ENCODE measurements around the gene IL36RN. TPM values are rescaled to one million over a fixed set of nuclear protein-coding genes. Genes with fewer than 3 reads are reported as not detected.

IL36RN gene
- polyA plus RNA-seq, 3 donors, result 0.01 TPM; not detected in 2

DNA sequence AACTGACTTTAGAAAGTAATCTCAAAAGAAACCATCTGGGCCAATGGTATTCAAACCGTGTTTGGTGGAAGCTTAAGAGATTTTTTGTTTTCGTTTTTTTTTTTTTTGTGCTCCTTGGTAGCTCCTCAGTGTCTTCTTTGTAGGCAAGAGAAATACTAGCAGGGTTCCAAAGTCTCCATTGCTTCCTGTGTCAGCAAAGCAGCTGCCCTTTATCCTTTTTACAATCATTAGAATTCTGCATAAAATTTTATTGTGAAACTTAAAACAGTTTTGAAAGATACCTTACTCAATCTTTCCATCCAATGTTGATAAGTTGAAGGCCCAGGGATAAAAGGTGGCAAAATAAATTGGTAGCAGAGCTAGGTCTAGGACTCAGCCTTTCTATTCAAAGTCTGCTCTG lies 9.3 kb downstream of the IL36RN start:
- 68 to 80% (median 76%) methylated on average over 2 of the region's 2 CpGs for WGBS, 3 donors
- no peak overlapping the region for H3K27ac ChIP-seq (ENCODE audit: low read depth, low read length)

DNA sequence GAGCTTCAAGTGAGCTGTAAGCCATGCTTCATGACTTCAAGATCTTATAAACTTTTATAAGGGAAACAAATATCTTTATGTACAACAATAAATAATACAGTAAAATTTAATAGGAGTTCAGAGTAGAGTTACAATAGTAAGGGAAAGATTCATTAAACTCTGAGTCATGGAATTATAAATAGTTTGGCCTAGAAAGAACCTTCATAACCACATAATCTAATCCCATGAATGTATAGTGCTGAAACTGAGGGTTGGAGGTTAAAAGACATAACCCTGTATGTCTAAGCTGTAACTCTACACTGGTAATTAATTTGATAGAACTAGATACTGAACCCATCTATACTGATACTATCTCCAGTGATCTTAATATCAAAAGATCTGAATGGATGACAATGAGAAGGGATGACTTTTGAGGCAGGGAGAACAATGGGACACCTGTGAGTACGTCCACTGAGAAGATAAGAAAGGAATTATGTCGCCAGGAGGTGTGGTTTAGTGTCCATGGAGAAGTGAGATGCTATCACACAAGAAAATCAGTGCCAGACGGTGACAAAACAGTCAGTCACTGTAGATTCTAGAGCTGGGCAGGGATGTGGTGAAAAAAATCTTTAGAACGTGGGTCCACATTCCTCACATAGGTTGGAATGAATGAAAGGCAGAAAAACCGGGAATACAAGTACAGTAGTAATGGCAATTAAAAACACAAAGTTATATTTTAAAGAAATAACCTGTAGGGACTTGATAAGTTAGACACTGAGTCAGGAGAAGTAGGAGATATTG lies 9.9 kb downstream of the IL36RN start:
- WGBS, 3 donors, result 29 to 54% (median 40%) methylated on average over 5 of the region's 5 CpGs
- no peak overlapping the region for H3K27ac ChIP-seq (ENCODE audit: low read depth, low read length)

DNA sequence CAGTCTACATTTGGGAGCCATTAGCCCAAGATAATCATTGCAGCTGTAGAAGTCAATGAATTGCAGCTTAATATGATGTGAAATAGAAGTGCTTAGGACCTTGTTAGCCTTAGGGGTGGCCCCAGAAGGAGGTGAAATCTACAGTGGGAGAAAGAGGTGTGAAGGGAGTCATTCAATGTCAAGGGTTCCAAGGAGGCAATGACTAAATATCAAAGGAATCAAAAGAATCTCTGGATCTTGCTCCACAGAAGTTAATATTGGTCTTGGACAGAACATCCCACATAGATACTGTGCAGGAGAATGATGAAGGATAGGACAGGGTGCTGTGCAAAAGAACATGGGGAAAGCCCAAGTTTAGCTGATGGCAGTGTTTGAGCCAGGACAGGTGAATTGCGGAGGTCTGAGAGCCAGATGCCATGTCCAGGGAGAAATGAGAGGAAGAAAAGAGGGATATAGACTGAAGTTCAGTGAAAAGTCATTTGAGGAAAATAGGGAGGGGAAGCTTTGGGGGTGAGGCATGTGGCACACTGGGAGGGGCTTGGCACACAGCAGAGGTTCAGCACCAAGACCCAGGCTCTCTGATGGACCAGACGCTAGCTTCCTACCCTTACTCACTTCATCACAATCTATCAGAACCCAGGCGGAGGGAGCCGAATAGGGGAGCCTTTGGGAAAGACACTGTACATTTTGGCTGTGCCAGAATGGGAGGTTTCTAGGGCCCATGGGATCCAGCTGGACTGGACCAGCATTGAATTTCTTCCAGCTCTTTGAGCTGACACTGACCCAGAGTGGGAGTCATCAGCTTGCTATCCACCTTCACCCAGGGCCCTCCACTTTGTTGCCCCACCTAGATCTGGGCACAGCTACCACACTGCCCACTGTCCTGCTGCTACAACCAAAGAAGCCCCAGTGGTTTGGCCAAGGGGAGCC lies 10.9 kb downstream of the IL36RN start:
- H3K27ac ChIP-seq (ENCODE audit: low read depth, low read length), result no peak overlapping the region
- 80 to 92% (median 81%) methylated on average over 4 of the region's 4 CpGs for WGBS, 3 donors

DNA sequence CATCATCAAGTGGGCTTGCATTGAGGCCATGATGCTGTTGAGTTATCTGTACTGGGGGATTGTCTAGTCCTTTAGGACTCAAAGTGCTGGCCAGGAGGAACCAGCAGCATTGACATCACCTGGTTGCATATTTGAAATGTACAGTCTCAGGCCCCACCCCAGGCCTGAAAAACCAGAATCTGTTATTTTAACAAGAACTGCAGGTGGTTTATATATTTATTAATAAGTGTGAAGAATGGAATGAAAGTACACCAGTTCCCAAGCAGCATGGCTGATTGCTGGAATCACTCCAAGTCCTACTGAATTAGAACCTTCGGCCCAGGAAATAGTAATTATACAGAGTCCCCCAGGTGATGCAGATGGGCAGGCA lies 11.6 kb downstream of the IL36RN start:
- WGBS, 3 donors, result 70 to 84% (median 84%) methylated on average over 1 of the region's 1 CpG
- no peak overlapping the region for H3K27ac ChIP-seq (ENCODE audit: low read depth, low read length)

DNA sequence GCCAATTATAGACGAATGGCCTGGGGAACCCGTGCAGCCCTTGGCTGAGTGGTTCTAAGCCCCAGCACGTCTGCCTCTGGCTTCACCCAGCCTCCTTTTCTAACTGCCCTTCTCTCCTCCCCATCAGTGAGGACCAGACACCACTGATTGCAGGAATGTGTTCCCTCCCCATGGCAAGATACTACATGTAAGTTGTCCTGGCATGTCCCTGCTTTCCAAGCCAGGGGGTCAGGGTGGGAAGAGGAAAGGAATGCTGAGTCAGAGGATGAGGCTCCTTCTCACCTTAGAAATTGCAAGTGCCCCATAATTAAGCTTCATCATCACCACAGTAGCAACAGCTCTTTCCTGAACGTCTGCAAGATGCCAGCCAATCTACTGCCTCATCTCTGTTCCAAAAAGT lies 13.6 kb downstream of the IL36RN start:
- no peak overlapping the region for H3K27ac ChIP-seq (ENCODE audit: low read depth, low read length)
- 56 to 61% (median 60%) methylated on average over 4 of the region's 4 CpGs for WGBS, 3 donors

DNA sequence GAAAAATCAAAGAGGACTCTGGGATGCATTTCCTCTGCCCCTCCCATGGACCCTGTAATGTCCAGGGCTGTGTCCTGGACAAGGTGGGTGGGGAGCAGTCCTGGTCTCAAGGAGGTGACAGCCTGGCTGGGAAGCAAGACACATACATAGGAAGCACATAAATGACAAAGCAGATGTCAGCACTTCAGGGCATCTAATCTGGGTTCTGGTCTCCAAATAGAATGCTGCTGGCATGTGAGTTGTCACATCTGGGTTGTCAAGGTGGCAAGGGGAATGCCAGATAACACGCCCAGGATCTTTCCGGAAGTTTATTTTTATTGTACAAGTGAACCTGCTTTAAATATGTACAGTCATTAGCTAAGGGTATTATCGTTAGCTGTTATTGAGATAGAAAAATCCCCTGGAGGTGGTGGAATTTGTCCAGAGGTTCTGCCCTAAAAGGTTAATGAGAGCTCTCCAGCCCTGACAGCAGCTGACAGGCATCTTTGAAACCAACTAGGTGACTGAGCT lies 14.4 kb downstream of the IL36RN start:
- 40 to 75% (median 67%) methylated on average over 3 of the region's 3 CpGs for WGBS, 3 donors
- H3K27ac ChIP-seq (ENCODE audit: low read depth, low read length), result no peak overlapping the region

DNA sequence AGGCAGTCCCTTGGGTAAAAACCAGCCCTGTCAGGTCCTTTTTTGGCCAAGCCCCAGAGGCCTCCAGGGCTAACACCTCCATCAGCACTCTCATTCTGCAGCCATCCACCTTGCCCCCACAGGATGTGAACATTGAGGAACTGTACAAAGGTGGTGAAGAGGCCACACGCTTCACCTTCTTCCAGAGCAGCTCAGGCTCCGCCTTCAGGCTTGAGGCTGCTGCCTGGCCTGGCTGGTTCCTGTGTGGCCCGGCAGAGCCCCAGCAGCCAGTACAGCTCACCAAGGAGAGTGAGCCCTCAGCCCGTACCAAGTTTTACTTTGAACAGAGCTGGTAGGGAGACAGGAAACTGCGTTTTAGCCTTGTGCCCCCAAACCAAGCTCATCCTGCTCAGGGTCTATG lies 16.0 kb downstream of the IL36RN start:
- H3K27ac ChIP-seq (ENCODE audit: low read depth, low read length), result no peak overlapping the region
- WGBS, 3 donors, result 65 to 78% (median 74%) methylated on average over 5 of the region's 5 CpGs

DNA sequence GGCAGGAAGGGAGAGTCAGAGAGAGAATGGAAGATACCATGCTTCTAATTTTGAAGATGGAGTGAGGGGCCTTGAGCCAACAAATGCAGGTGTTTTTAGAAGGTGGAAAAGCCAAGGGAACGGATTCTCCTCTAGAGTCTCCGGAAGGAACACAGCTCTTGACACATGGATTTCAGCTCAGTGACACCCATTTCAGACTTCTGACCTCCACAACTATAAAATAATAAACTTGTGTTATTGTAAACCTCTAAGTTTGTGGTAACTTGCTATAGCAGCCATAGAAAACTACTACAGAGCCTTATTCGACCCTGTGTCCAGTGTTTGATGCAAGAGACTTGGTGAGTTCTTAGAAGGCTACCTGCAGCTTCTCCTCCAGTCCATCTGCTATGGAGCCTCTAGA lies 16.6 kb downstream of the IL36RN start:
- 86 to 97% (median 92%) methylated on average over 3 of the region's 3 CpGs for WGBS, 3 donors
- no peak overlapping the region for H3K27ac ChIP-seq (ENCODE audit: low read depth, low read length)

DNA sequence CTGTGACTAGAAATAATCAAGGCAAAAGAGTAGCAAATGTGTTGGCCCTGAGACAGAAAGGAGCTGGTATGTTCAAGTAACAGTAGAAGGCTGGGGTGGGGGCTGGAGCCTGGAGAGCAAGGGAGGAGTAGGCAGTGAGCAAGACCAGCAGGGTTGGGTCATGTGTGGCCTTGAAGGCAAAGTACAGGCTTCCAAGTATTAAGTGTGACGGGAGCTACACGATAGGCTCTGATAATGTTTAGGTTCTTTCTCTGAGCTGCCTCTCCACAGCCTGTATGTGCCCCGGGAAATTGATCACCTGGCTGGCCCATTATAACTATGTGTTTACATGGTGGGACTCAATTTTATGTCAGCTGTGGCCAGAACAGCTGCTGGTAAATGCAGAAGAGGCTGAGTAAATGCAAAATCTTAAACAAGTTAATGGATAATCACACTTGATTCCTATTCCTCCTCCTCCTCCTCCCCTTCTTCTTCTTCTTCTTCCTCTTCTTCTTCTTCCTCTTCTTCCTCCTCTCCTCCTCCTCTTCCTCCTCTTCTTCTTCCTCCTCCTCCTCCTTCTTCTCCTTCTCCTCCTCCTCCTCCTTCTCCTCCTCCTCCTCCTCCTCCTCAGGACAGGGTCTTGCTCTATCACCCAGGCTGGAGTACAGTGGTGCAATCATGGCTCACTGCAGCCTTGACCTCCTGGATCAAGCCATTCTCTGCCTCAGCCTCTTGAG lies 18.1 kb downstream of the IL36RN start:
- no peak overlapping the region for H3K27ac ChIP-seq (ENCODE audit: low read depth, low read length)
- 35 to 60% (median 45%) methylated on average over 3 of the region's 3 CpGs for WGBS, 3 donors

DNA sequence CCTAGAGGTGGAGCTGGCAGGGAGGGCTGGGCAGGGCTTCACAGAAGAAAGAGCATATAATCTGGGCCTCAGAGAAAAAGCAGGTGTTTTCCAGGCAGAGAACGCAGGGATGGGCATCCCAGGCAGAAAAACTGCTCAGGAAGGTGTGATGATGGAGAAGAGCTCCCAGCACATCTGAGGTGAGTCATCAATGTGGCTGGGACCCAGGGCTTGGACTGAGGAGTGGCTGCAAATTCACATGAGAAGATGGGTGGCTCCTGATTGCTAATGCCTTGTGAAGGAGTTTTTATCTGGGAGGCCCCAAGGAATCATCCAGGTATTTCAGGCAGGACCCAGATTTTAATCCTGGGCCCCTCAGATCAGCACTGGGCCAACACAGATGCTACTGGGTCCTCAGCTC lies 18.9 kb downstream of the IL36RN start:
- WGBS, 3 donors, result 76 to 96% (median 78%) methylated on average over 1 of the region's 1 CpG
- no peak overlapping the region for H3K27ac ChIP-seq (ENCODE audit: low read depth, low read length)

DNA sequence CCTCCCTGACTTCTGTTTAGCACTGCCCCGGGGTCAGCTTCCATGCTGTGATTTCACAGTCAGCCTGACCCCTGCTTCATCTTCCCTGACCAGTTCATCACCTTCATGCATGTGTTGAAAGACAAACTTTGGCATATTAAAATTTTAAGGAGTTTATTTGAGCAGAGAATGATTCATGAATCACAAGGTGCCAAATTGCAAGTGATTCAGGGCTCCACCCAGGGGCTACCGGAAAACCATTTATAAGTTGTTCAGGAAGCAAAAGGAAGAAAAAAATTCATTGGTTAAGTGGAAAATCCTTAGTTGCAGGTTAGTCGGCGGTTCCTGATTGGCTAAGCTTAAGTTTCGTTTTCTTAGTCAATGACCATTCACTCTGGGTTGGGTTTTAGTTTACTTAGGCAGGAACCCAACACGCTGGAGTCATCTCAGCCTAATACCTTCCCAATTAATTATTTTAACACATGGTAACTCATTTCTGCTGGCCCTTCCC lies 19.4 kb downstream of the IL36RN start:
- no peak overlapping the region for H3K27ac ChIP-seq (ENCODE audit: low read depth, low read length)
- WGBS, 3 donors, result 49 to 68% (median 49%) methylated on average over 6 of the region's 6 CpGs

DNA sequence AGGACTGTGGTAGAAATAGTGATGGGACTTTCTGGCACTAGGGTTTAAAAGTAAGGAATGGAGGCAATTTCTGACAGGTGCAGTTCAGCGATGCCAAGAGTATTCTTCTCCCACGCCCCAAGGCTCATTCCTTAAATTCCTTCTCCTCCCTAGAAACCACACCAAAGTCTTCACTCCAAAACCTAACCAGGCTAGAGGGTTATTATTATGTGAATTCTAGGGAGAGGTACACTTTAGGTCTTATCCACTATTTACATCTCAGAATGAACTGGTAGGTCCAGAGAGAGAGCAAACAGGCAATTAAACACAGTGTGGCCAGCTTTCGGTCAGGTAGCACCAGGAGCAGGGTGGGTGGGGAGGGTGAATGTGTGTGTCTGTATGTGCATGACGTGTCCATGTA lies 20.1 kb downstream of the IL36RN start:
- H3K27ac ChIP-seq (ENCODE audit: low read depth, low read length), result no peak overlapping the region
- WGBS, 3 donors, result 65 to 86% (median 68%) methylated on average over 4 of the region's 4 CpGs

DNA sequence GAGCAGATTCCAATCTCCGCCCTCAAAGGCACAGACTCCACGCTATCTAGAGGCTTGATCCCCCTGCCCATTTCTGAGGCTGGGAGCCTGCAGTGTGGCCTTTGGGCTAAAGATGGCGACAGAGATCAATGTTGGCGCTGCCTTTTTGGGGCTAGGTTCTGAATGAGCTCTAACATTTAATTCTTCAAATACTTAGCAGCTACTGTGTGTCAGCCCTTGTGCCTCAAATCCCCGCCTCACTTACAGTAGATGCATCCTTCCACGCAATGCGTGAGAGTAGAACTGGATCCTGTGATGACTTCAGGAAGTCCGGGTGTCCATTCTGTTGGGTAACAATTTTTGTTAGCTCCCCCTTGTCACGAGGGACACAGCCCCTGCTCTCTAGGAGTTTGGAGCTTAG lies 21.1 kb downstream of the IL36RN start:
- H3K27ac ChIP-seq (ENCODE audit: low read depth, low read length), result no peak overlapping the region
- 36 to 57% (median 41%) methylated on average over 9 of the region's 9 CpGs for WGBS, 3 donors

DNA sequence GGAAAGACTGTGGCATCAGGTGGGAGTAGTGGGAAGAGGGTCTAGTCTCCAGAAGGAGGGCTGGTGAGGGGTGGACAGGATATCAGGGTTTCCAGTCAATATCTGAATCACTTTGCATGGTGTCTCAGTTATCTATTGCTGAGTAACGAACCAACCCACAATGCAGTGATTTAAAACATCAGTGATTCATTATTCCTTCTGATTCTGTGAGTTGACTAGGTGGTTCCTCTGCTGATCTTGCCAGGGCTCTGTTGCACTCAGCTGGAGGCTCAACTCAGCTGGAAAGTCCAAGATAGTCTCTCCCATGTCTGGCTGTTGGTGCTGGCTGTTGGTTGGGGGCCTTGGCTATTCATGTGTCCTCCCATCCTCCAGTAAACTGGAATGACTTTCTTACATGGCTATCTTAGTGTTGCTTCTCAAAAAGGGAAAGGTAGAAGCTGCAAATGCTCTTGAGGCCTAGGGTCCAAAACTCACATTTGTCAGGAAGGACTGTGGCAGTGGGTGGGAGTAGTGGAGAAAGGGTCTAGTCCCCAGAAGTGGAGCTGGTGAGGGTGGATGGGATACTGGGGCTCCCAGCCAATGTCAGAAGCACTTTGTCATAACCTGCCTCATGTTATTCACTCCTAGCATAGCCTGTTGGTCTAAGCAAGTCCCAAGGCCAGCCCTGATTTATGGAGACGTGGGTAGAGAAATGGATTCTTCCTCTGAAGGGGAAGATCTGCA lies 22.7 kb downstream of the IL36RN start:
- no peak overlapping the region for H3K27ac ChIP-seq (ENCODE audit: low read depth, low read length)
- WGBS, 3 donors, result 69 to 79% (median 71%) methylated on average over 2 of the region's 2 CpGs

DNA sequence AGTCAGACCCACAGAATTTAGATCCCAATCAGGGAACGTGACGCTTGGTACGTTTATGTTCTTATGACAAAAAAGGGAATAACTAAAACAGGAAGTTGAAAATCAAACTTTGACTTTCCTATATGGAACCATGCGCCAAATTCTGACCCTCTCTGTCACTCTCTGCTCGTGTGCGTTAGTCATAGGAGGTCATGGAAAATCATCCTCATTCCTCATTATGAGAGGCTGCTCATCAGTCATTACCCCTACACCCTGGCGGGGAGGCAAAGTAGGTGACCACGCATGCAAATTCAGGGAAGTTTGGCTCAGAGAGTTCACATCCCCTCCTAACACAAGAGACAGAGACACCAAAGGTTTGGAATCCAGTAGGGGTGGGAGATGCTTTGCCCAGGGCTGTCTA lies 24.3 kb downstream of the IL36RN start:
- WGBS, 3 donors, result 50 to 78% (median 54%) methylated on average over 8 of the region's 8 CpGs
- no peak overlapping the region for H3K27ac ChIP-seq (ENCODE audit: low read depth, low read length)

DNA sequence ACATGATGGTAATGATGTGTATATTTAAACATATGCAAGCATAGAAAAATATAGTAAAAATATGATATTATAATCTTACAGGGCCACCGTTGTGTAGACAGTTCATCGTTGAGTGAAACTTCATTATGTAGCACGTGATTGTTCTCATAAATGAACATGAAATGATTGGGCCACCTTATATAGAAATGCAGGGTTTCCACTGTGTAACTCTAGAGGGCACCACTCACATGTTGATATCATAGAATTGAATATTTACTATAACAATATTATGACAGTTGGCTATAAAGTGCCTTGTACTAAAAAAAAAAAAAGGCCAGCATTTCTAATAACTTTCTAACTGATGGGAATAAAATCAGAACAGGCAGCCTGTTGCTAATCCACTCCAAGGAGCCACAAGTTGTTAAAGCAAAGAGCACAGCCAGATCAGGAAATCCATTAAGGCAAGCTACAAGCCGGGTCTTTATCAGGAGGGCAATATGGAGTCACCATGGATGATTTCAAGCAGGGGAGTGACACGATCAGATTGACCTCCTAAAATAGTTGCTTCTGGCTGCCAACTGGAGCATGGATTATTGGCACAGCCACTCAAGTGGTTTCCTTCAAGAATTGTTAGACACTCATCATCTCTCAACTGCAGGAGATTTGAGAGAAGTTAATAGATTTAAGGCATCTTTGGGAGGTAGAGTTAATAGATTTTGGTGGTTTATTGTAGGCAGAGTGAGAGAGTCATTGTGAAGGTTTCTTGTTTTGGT lies 25.4 kb downstream of the IL36RN start:
- WGBS, 3 donors, result 40 to 51% (median 41%) methylated on average over 5 of the region's 5 CpGs

DNA sequence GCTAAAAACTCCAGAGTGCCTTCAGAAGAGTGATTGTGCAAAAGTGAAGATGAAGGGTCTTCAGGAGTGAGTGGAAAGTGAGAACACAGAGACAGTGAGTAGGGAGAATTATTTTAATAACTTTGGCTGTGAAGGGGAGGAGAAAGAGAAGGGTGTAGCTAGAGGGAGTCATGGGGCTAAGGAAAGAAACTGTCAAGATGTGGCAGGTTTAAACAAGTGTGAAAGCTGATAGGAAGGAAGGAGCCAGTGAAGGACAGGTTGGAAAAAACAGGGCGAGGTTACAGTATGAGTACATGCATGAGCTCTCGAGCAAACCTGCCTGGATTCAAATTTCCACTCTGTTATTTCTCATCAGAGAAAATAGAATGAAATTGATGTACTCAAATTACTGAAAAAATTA lies 26.5 kb downstream of the IL36RN start:
- WGBS, 3 donors, result 71 to 77% (median 74%) methylated on average over 2 of the region's 2 CpGs
- H3K27ac ChIP-seq (ENCODE audit: low read depth, low read length), result no peak overlapping the region

More for the DNA sequence above, 25.4 kb downstream of the IL36RN start:
- no peak overlapping the region for H3K27ac ChIP-seq (ENCODE audit: low read depth, low read length)
